Measurements from ENCODE around the gene CTR9. TPM values are rescaled to one million over a fixed set of nuclear protein-coding genes. Genes with fewer than 3 reads are reported as not detected.

Gene CTR9
- total RNA-seq, 1 donor from 2014 or later: 46.2 TPM

DNA sequence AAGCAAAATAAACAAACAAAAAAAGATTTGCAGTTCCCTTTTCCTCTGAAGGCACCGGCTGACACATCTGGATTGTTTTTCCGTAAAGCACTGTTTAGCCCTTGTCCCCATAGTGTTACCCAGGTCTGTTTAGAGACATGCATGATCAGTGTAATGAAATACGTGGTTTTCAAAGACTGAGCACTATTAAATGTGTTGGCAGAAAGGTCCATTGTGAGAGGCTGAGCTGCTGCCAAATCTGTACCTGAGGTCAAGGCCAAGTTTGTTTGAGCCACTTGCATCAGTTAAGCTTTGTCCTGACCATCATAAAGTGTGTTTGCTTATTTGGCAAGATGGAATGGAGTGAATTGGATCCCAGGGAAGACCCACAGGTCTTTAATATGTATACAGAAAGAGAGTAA, 26.3 kb downstream of the CTR9 start:
- Mint-ChIP-seq H3K36me3 (ENCODE audit: low read depth) (peaks cover 50% of the 10 kb centered on the region), H3K27ac (no peak overlapping the region), H3K4me1 (ENCODE audit: low read depth) (no peaks in the 10 kb centered on the region), H3K27me3 (ENCODE audit: insufficient read depth) (no peaks in the 10 kb centered on the region), H3K4me3 (no peak overlapping the region), H3K9me3 (no peaks in the 10 kb centered on the region)
- DNase-seq (ENCODE audit: low spot score): no peak
- intact Hi-C loops (cut with micrococcal nuclease): no loop called here

- no peak for DNase-seq (ENCODE audit: low spot score)
- Mint-ChIP-seq H3K4me1 (ENCODE audit: low read depth) (no peaks in the 10 kb centered on the region), H3K27ac (no peak overlapping the region), H3K27me3 (ENCODE audit: insufficient read depth) (no peaks in the 10 kb centered on the region), H3K4me3 (no peak overlapping the region), H3K9me3 (no peaks in the 10 kb centered on the region), H3K36me3 (ENCODE audit: low read depth) (peaks cover 50% of the 10 kb centered on the region)
- intact Hi-C loops (cut with micrococcal nuclease): no loop called here
Observed at GRCh38 chr11:10777806-10778205, 26.8 kb downstream of the CTR9 start.

- no peak for DNase-seq (ENCODE audit: low spot score)
- Mint-ChIP-seq H3K4me1 (ENCODE audit: low read depth) (no peaks in the 10 kb centered on the region), H3K27me3 (ENCODE audit: insufficient read depth) (no peaks in the 10 kb centered on the region), H3K27ac (no peak overlapping the region), H3K36me3 (ENCODE audit: low read depth) (peaks cover 44% of the 10 kb centered on the region), H3K9me3 (no peaks in the 10 kb centered on the region), H3K4me3 (no peak overlapping the region)
- intact Hi-C loops (cut with micrococcal nuclease): no loop called here
Observed at GRCh38 chr11:10778217-10778970, 27.3 kb downstream of the CTR9 start.

GRCh38 chr11:10779086-10779485, 28.0 kb downstream of the CTR9 start:
- Mint-ChIP-seq H3K36me3 (ENCODE audit: low read depth) (peaks cover 39% of the 10 kb centered on the region), H3K27ac (no peak overlapping the region), H3K27me3 (ENCODE audit: insufficient read depth) (peaks cover 3% of the 10 kb centered on the region), H3K4me1 (ENCODE audit: low read depth) (no peaks in the 10 kb centered on the region), H3K9me3 (no peaks in the 10 kb centered on the region), H3K4me3 (no peak overlapping the region)
- DNase-seq (ENCODE audit: low spot score): no peak
- intact Hi-C loops (cut with micrococcal nuclease): no loop called here

DNA sequence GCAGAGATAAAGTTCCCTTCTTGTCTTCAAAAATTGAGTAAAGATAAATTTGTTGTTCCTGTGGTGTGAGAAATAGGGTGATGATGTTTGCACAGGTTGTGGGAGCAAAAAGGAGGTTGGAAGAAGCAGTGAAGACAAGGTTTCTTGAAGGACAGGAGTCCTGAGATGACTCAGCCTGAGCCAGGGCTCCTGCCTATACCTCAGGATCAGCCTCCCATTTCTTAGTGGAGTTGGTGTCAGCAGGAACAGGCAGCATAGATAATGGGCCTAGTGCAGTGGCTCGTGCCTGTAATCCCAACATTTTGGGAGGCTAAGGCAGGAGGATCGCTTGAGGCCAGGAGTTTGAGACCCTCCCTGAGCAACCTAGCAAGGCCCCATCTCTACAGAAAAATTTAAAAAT, 29.0 kb downstream of the CTR9 start:
- intact Hi-C loops (cut with micrococcal nuclease): no loop called here
- Mint-ChIP-seq H3K9me3 (no peaks in the 10 kb centered on the region), H3K27ac (no peak overlapping the region), H3K27me3 (ENCODE audit: insufficient read depth) (peaks cover 3% of the 10 kb centered on the region), H3K4me3 (no peak overlapping the region), H3K4me1 (ENCODE audit: low read depth) (no peaks in the 10 kb centered on the region), H3K36me3 (ENCODE audit: low read depth) (peaks cover 31% of the 10 kb centered on the region)
- no peak for DNase-seq (ENCODE audit: low spot score)

DNA sequence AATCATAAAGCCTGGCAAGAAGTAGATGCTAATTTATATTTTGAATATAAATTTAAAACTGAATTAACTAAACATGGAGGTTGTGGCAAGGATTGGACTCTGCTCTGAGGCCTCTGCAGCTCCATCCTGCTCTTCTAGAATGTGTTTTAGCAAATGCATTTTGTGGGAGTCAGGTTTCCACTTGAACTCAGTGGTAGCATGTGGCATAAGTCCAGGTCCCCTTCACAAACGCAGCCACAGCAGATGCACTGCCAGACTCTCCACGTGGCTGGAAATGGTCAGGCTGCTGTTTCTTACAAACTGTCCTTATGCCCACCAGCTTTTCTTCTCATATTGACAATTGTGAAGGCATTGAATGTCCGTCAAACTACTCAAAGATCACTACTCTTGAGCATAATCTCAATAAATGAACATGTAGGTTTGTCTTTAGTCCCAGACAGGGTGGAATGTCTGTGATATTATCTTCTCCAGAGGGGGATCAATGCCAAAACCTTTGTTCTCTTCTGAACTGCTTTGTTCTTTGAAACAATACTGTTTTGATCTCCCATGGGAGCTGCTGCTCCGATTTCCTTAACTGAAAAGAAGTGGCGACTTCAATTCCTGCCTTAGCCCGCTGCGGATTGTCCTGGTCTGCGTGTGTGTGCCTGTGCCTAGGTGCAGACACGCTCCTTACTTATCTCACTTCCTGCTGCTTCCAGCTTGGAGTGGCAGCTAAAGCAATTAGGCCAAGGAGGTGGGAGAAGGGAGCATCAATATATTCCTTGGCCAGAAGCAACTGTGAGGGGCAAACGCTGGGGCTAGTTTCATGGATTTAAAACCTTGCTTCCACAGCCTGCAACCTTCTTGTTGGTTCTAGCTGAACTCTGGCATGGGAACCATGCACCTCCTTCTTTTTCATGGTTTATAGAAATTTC, 33.4 kb downstream of the CTR9 start:
- peaks cover 1% of the 10 kb centered on the region for H3K36me3 Mint-ChIP-seq (ENCODE audit: low read depth)
- no peaks in the 10 kb centered on the region for H3K4me1 Mint-ChIP-seq (ENCODE audit: low read depth)
- no peak for DNase-seq (ENCODE audit: low spot score)
- peaks cover 12% of the 10 kb centered on the region for H3K27me3 Mint-ChIP-seq (ENCODE audit: insufficient read depth)
- H3K9me3 Mint-ChIP-seq: no peaks in the 10 kb centered on the region
- intact Hi-C loops (cut with micrococcal nuclease): no loop called here
- no peak overlapping the region for H3K27ac Mint-ChIP-seq
- no peak overlapping the region for H3K4me3 Mint-ChIP-seq

DNA sequence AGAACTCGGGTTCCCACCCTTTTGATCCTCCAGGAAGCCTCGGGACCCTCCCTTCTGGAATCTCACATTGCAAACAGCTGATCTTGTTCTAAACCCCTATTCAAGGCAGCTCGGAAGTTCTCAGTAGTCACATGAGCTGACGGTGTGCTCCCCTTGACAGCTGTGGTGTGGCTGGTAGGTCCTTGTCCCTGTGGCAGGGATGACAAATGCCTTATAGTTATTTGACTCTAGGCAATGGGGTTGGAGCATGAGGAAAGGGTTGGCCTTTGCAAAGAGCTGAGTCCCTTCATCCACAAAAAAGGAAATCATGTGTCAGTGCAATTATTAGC, 34.1 kb downstream of the CTR9 start:
- H3K4me3 Mint-ChIP-seq: no peak overlapping the region

GRCh38 chr11:10786451-10786850, 35.4 kb downstream of the CTR9 start:
- no peak overlapping the region for H3K4me3 Mint-ChIP-seq
- DNase-seq (ENCODE audit: low spot score): no peak

More for the DNA sequence above, 34.1 kb downstream of the CTR9 start:
- Mint-ChIP-seq H3K9me3 (no peaks in the 10 kb centered on the region), H3K4me1 (ENCODE audit: low read depth) (no peaks in the 10 kb centered on the region), H3K27ac (no peak overlapping the region), H3K27me3 (ENCODE audit: insufficient read depth) (peaks cover 12% of the 10 kb centered on the region), H3K36me3 (ENCODE audit: low read depth) (no peaks in the 10 kb centered on the region)
- intact Hi-C loops (cut with micrococcal nuclease): no loop called here
- no peak for DNase-seq (ENCODE audit: low spot score)

GRCh38 chr11:10792385-10793068, 41.5 kb downstream of the CTR9 start:
- intact Hi-C loops (cut with micrococcal nuclease): loop anchor here (1.0 kb wide), 4 partner anchors 41 to 995 kb away; partner anchors contain the start of gene CTR9
- peak overlapping the region; percentile 1 for H3K4me3 Mint-ChIP-seq

More at GRCh38 chr11:10786451-10786850, 35.4 kb downstream of the CTR9 start:
- Mint-ChIP-seq H3K27ac (no peak overlapping the region), H3K36me3 (ENCODE audit: low read depth) (no peaks in the 10 kb centered on the region), H3K27me3 (ENCODE audit: insufficient read depth) (peaks cover 23% of the 10 kb centered on the region), H3K4me1 (ENCODE audit: low read depth) (no peaks in the 10 kb centered on the region), H3K9me3 (no peaks in the 10 kb centered on the region)
- intact Hi-C loops (cut with micrococcal nuclease): no loop called here

DNA sequence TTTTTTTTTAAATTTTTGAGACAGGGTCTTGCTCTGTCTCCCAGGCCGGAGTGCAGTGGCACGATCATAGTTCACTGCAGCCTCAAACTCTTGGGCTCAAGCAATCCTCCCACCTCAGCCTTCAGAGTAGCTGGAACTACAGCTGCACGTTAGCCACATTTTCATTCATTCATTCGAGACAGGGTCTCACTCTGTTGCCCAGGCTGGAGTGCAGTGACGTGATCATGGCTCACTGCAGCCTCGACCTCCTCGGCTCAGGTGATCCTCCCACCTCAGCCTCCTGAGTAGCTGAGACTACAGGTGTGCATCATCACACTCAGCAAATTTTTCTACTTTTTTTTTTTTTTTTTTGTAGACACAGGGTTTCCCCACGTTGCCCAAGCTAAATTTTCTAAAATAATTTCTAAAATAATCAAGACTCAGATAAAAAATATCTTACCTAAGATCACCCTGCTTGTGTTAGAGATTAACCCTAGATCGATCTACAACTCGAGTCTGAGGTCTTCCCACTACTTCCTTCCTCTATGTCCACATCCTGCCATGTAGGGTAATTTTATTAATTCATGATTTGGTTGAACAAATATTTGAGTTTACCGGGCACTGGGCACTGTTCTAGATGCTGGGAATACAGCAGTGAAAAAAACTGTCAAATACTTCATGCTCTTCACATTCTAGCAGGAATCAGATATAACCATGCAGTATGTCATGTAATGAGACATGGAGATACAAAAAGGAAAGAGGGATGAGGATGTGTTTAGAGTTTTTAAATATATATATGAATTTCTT, 42.6 kb downstream of the CTR9 start:
- H3K4me1 Mint-ChIP-seq (ENCODE audit: low read depth): peaks cover 27% of the 10 kb centered on the region
- H3K4me3 Mint-ChIP-seq: no peak overlapping the region
- DNase-seq (ENCODE audit: low spot score): no peak
- peaks cover 28% of the 10 kb centered on the region for H3K36me3 Mint-ChIP-seq (ENCODE audit: low read depth)
- no peak overlapping the region for H3K27ac Mint-ChIP-seq
- peaks cover 19% of the 10 kb centered on the region for H3K27me3 Mint-ChIP-seq (ENCODE audit: insufficient read depth)
- intact Hi-C loops (cut with micrococcal nuclease): no loop called here
- H3K9me3 Mint-ChIP-seq: no peaks in the 10 kb centered on the region

More at GRCh38 chr11:10792385-10793068, 41.5 kb downstream of the CTR9 start:
- Mint-ChIP-seq H3K36me3 (ENCODE audit: low read depth) (peaks cover 25% of the 10 kb centered on the region), H3K27me3 (ENCODE audit: insufficient read depth) (peaks cover 24% of the 10 kb centered on the region), H3K9me3 (no peaks in the 10 kb centered on the region), H3K27ac (no peak overlapping the region), H3K4me1 (ENCODE audit: low read depth) (peaks cover 21% of the 10 kb centered on the region)
- peak; percentile 74 for DNase-seq (ENCODE audit: low spot score)

- intact Hi-C loops (cut with micrococcal nuclease): no loop called here
Observed at GRCh38 chr11:10796191-10796590, 45.1 kb downstream of the CTR9 start.

DNA sequence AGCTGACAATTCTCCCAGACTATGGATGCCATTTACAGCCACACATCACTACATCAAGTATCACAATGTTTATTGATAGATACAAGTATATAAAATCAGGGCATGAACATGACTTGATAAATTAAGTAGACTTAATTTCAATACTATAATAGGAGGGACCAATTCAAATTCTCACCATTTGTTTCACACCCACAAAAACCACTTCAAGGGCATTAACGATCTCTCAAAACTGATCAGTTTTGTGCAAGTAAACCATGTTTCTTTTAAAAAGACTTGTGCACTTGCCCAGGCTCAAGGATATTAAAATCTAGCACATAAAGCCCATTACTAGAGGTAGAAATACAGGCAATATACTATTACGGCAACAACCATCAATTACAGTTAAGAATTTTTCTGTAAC, 46.0 kb downstream of the CTR9 start:
- Mint-ChIP-seq H3K9me3 (no peaks in the 10 kb centered on the region), H3K27ac (no peak overlapping the region), H3K36me3 (ENCODE audit: low read depth) (peaks cover 59% of the 10 kb centered on the region), H3K4me1 (ENCODE audit: low read depth) (peaks cover 60% of the 10 kb centered on the region), H3K4me3 (no peak overlapping the region), H3K27me3 (ENCODE audit: insufficient read depth) (peaks cover 4% of the 10 kb centered on the region)
- intact Hi-C loops (cut with micrococcal nuclease): no loop called here
- no peak for DNase-seq (ENCODE audit: low spot score)

More at GRCh38 chr11:10796191-10796590, 45.1 kb downstream of the CTR9 start:
- Mint-ChIP-seq H3K36me3 (ENCODE audit: low read depth) (peaks cover 51% of the 10 kb centered on the region), H3K27me3 (ENCODE audit: insufficient read depth) (peaks cover 9% of the 10 kb centered on the region), H3K4me3 (no peak overlapping the region), H3K4me1 (ENCODE audit: low read depth) (peaks cover 52% of the 10 kb centered on the region), H3K9me3 (no peaks in the 10 kb centered on the region), H3K27ac (no peak overlapping the region)
- no peak for DNase-seq (ENCODE audit: low spot score)

Data from activated T-helper 1 cell treated with anti-CD3 and anti-CD28 coated beads, Interleukin-12 subunit alpha, Interleukin-12 subunit beta, Interleukin-2, Interleukin-4 antibody, amounts not matched to agents 30 ng/mL and 10 ng/mL and 1 ng/mL, durations not matched to agents 14 hours and 24 hours and 36 hours (primary cell).